GM15510 (cell line): ENCODE measurements around the gene NDUFB4.

Source experiments
- POLR2A ChIP-seq: IDR thresholded peaks from 3 replicates; pipeline ENCODE4 v1.6.1; 2011; ENCODE audit warnings: borderline replicate concordance; ENCODE audit not compliant: insufficient read length; ENCODE audit errors: extremely low read depth

Gene NDUFB4

GRCh38 chr3:120566243-120566975 lies 29.7 kb upstream of the NDUFB4 start:
- TF ChIP-seq POLR2A = no peak

- no peak for TF ChIP-seq POLR2A
Measured at GRCh38 chr3:120567370-120568201, 28.6 kb upstream of the NDUFB4 start.

GRCh38 chr3:120568202-120568531 lies 28.0 kb upstream of the NDUFB4 start:
- TF ChIP-seq POLR2A = no peak

- TF ChIP-seq POLR2A = no peak
Measured at GRCh38 chr3:120568598-120568997, 27.5 kb upstream of the NDUFB4 start.

GRCh38 chr3:120569222-120570057 lies 26.7 kb upstream of the NDUFB4 start:
- no peak for TF ChIP-seq POLR2A

- TF ChIP-seq POLR2A = no peak
Measured at GRCh38 chr3:120572027-120572426, 24.1 kb upstream of the NDUFB4 start.

- no peak for TF ChIP-seq POLR2A
Measured at GRCh38 chr3:120587332-120587975, 8.7 kb upstream of the NDUFB4 start.

GRCh38 chr3:120595788-120596115 lies 384 bp upstream of the NDUFB4 start:
- no peak for TF ChIP-seq POLR2A

- no peak for TF ChIP-seq POLR2A
Measured at GRCh38 chr3:120596853-120597223, 702 bp downstream of the NDUFB4 start.

GRCh38 chr3:120597445-120598049 lies 1.4 kb downstream of the NDUFB4 start:
- no peak for TF ChIP-seq POLR2A

GRCh38 chr3:120599211-120599610 lies 3.1 kb downstream of the NDUFB4 start:
- no peak for TF ChIP-seq POLR2A

- TF ChIP-seq POLR2A = no peak
Measured at GRCh38 chr3:120601554-120601953, 5.4 kb downstream of the NDUFB4 start.

- no peak for TF ChIP-seq POLR2A
Measured at GRCh38 chr3:120602682-120603081, 6.5 kb downstream of the NDUFB4 start.

GRCh38 chr3:120604382-120604781 lies 8.2 kb downstream of the NDUFB4 start:
- no peak for TF ChIP-seq POLR2A

GRCh38 chr3:120604784-120605183 lies 8.6 kb downstream of the NDUFB4 start:
- TF ChIP-seq POLR2A = no peak

- TF ChIP-seq POLR2A = no peak
Measured at GRCh38 chr3:120608506-120608905, 12.4 kb downstream of the NDUFB4 start.

- TF ChIP-seq POLR2A = no peak
Measured at GRCh38 chr3:120614765-120615164, 18.6 kb downstream of the NDUFB4 start.
